Femur (tissue), 1 donor: Measurements from ENCODE around the gene GRIN1.
A peak's percentile ranks its signal among the peaks of the same experiment; 100 is the strongest.

Experiments
- DNase-seq: peaks from one replicate; pipeline ENCODE4 v3.0.0-alpha.2; 2017

GRIN1 gene

DNA sequence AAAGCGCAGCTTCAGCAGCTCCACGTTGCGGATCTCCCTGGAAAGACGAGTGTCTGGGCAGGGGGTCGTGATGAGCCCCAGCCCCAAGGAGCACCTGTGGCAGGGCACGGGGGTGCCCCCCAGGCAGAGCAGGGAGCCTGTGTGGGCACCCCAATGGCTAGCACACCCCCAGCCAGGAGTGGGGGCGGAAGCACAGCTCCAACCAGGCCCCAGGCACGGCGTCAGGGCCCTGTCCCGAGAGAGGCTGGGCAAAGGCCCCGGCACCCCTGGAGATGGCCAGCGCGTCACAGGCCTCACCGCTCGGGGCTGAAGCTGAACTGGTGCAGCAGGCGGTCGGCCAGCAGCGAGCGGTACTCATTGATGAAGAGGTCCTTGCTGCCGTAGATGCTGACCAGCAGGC lies 41.5 kb downstream of the GRIN1 start:
- no peak for DNase-seq

DNA sequence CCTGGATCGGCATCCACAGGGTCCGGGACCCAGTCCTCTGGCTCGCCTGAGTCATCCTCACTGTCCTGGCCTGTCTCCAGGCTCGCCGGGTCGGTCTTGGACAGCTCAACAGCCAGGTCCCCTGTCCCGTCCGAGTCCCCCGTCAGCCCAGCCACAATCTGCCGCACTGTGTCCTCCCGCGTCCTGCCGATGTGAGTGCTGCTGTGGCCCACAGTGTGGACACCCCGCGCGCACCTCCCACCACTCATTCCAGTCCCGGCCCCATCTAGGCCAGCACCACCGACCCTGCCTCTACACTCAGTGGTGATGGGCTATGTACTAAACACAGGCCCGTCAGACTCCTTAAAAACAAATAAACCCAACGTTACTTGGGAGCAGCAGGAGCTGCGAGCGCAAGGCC lies 42.7 kb downstream of the GRIN1 start:
- DNase-seq: no peak

DNA sequence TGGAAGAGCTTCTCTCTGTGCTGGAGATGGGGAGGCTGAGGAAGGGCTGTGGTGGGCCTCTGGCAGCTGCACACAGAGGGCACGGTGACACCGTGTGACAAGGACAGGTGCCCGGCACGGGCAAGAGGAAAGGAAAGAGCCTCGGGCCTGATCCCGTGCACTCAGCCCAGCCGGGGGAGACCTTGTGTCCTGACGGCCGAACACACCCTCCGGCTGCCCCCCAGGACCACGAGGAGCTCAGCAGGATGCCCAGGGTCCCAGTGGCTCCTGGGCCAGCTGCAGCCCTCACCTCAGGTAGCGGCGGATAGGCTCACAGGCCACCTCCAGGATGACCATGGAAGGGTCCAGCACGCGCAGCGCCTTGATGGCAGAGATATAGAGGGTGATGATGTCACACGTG lies 43.9 kb downstream of the GRIN1 start:
- DNase-seq: no peak

DNA sequence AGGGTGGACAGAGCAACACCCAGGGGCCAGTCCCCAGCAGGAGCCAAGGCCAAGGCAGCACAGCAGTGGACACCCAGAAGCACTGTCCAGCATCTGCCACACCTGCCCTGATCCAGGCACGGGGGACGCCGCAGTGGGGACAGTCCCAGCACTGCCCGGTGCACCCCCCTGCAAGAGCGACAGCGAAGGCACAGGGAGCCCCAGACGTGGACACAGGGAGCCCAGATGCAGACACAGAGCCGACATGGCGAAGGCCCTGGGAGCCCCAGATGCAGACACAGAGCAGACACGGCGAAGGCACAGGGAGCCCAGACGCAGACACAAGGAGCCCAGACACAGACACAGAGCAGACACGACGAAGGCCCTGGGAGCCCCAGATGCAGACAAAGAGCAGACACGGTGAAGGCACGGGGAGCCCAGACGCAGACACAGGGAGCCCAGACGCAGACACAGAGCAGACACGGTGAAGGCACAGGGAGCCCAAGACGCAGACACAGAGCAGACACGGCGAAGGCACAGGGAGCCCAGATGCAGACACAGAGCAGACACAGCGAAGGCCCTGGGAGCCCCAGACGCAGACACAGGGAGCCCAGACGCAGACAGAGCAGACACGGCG lies 45.1 kb downstream of the GRIN1 start:
- DNase-seq: no peak

DNA sequence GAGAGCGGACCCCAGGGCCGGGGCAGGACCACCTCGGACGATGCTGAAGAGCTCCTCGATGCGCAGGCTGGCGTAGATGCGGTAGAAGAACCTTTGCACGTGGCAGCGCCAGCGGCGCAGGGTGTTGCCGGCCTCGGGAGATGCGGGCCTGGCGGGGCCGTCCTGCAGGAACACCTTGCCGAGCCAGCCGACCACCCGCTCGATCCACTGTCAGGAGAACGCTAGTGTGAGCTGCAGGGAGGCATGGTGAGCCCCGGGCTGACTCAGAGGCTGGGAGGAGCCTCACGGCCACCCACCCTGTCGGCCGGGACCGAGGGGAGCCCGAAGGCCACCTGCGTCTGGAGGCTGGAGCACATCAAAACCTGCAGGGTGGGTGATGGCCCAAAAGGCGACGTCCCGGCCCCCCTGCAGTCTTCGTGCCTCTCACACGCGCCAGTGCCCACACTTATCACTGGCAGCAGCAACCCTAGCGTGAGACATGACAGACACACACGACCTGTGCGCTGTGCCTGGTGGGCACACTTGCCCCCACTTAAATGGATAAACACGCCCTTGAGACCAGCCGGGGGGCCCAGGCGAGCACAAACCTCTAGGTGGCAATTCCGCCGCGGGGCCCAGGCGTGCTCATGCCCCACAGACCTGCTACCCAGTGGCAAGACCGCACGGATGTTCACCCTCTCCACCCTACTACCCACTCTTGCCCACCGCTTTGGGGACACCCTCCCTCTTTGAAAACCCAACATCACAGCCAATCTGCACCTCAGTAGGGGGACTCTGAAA lies 46.1 kb downstream of the GRIN1 start:
- no peak for DNase-seq

DNA sequence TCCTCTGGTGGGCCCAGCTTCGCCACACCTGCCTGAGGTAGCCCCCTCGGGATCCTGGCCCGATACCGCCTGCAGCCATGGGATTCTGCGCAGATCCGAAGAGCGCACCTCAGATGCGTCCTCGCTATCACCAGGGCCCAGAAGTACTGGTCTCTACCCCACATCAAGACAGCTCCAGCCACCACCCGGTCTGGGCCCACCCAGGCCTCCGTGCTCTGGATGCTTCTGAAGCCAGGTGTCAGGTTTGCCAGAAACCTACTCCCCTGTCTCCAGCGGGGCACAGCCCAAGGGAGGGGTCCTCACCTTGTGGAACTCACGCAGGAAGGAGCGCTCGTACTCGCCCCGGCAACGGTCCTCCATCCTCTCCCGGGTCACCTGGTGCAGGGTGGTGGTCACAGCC lies 47.0 kb downstream of the GRIN1 start:
- DNase-seq: no peak

DNA sequence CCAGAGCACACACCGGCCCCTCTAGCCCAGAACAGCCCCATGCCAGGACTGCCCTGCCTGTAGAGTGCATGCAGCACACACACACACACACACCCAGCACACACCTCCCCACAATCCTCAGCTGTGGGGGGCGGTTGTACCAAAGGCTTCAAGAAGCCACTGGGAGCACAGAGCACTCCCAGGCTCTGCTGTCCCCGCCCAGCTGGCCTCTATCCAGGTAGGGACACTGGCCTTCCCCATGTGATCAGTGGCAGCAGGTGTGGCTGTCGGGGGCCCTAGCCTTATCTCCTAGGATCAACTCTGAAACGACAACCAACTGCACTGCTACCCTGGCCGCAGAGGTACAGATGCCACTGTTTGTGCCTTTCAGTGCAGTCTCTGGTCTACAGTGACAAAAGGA lies 47.4 kb downstream of the GRIN1 start:
- DNase-seq: no peak

DNA sequence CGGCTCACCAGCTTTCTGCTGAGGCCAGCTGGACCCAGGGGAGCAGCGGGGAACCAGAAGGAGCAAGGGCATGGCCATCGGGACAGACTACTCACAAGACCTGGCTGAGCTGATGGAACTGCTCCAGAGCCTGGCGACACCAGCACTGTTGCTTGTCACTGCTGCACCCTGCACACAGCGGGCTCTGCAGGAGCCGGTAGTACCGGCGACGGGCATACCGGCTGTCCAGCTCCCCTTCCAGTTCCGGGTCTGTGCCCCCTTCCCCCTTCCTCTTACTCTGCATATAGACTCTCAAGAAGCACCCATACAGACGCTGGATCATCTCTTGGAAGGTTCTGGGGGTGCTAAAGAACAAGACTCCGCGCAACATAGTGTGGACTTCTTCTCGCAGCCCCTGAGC lies 48.4 kb downstream of the GRIN1 start:
- no peak for DNase-seq

DNA sequence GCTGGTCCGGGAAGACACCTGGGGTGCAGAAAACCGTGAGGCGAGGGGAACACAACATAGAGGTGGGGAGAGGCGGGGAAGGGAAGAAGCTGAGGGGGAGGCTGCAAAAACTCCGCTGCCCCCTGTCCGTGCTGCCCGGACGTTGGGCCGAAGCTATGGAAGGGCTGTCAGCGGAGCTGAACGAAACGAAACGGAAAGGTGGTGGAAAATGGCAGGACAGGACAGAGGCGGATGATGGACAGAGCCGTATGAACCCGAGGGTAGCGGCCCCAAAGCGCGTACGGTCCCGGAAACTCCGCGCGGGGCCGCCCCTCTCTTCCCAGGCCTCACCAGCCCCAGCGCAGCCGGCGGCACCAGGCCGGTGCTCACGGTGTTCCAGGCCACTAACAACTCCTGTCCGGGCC lies 49.1 kb downstream of the GRIN1 start:
- no peak for DNase-seq

DNA sequence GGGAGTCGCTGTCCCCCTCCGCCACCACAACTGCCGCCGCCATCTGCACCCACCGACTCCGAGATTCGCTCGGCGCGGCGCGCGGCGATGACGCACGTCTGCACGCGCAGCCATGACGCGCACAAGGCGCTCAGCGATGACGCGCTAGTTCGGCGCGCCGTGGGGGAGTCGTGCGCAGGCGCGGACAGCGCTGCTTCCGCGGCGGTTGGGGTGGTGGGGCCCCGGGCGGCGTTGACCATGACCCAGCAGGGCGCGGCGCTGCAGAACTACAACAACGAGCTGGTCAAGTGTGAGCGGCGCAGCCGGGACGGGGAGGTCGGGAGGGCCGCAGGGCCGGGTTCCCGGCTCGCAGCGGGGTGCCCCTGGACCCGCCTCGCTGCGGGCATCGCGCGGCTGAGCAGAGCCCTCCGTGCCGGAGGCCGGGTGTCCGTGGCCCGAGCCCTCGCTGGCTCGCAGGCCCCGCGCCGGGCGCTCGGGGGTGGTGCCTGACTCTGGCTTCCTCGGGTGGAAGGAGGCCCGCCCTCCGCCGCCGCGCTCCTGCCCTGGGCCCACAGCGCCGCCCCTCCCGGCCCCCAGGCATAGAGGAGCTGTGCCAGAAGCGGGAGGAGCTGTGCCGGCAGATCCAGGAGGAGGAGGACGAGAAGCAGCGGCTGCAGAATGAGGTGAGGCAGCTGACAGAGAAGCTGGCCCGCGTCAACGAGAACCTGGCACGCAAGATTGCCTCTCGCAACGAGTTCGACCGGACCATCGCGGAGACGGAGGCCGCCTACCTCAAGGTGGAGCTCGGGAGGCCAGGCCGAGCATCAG lies 49.7 kb downstream of the GRIN1 start, which contains the start of the genes ANAPC2 and SSNA1:
TSS of gene ANAPC2 (minus strand) at position 71 of the 807 bp plus-strand sequence. CDS start at position 43, 28 bp downstream.
TSS of gene SSNA1 (plus strand) at position 187 of the 807 bp plus-strand sequence. CDS start at position 238, 51 bp downstream.
- peak; percentile 96 for DNase-seq

DNA sequence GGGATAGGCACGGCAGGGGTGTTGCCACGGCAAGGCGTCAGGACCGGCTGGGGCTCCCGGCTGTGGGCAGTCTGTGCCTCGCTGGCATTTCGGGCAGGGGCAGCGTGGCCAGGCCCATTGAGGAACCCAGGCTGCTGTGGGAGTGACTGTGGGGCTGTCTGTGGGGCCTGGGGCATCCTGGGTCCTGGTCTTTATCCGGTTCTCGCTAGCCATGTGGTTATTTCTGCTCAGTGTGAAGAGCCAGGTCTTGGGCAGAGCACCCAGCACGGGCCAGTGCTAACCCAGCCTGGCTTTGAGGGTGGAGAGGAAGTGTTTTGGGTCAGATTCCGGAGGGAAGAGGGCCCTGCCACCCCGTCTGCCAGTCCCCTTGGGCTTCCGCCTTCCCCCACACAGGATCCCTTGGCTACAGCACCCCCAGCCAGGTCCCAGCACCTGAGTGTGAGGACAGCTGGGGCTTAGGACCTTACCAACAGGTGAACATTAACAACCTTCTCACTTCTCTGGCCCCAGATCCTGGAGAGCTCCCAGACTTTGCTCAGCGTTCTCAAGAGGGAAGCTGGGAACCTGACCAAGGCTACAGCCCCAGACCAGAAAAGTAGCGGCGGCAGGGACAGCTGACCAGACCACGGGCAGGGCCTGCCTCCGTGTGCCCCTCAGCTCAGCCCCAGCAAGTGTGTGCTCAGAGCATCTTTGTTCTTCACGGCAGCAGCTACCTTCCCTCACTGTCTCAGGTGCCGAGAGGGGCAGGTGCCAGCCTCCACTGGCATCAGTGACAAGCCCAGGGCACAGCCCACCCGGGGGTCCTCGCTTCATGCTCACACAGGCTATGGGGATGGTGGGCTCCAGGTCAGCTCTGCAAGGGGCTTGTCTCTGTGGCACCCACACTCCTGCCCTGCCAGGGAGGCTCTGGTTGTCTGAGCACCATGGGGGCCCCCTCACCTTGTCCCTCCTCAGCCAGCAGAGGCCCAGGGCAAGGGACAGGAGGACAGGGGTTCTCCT lies 50.6 kb downstream of the GRIN1 start:
- DNase-seq: no peak

DNA sequence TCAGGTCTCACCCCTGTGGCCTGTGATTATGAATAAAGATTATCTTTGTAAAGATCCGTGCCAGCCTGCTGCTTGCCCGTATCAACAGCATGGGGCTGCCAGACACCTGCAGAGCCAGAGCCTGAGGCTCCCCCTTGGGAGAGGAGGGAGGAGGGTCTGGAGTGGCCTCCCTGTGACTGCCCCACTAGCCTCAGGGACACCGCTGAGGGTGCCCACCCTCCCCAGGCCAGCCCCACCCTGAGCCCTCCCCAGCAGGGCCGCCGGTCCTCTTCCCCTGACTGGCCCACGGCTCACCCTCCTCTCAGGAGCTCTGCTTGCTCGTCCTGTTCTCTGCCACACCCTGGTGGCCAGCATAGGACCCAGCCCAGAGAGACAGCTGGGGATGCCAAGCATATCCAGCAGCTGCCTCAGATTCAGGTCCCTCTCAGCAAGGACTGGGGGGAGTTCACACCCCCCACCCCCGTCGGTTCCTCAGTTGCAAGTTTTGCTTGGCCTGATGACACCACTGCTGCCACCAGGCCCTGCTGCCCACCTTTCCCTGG lies 51.4 kb downstream of the GRIN1 start:
- no peak for DNase-seq

DNA sequence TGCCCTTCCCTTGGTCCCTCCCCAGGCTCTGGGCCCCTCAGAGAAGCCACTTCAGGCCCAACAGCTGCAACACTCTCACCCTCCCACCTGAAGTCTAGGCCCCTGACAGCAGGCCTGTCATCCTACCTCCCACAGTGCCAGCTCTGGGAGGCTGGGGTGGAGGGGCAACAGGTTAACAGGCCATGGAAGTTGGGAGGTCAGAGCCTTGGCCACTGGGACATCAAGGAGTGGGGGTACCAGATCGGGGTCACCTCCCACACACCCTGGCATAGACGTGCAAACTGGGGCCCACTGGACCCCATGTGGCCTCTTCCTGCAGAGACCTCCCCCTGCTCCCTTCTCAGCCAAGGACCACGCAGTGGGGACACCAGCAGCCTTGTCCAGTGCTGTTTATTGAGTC lies 52.3 kb downstream of the GRIN1 start:
- DNase-seq: no peak

DNA sequence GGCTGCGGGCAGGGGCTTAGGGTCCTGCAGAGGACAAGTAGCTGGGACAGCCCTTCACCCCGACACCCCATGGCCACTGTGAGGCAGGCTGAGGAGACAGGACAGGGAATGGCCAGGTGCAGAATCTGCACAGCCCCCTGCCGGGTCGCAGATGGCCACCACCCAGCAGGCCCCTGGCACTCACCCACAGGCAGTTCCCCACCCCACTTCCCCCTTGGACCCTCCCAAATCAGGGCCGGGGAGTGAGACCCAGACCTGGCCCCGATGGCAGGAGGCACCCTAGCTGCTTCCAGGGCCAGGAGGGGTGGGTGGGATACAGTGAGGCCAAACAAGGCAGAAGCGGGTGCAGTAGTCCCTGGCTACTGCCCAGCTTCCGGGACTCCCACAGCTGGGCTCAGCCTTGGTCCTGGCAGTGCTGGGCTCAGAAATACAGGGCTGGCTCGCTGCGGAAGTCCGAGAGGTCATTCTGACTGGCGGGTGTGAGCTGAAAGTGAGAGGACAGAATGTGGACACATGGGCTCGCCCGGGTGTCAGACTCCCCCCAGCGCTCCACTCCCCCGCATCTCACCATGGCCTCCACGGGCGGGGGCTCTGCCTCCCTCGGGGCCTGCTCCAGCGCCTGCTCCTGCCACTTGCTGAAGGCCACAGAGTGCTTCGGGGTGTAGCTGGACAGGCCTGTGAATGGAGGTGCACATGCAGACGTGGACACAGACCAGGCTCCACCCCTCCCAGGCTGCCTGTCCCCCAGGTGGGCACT lies 52.9 kb downstream of the GRIN1 start:
- no peak for DNase-seq

DNA sequence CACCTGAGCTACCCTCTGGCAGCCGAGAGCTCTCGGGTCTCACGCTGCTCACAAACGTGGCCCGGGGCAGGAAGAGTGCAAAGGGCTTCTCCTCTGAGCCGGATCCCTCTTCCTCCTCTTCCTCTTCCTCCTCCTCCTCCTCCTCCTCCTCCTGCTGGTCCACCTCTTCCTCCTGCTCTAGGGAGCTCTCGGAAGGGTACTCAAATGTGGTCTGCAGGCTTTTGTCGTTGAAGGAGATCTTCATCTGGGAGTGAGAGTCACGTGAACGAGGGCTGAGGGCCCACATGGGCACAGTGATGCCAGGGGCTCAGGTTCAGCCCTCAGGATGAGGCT lies 53.5 kb downstream of the GRIN1 start:
- DNase-seq: no peak

DNA sequence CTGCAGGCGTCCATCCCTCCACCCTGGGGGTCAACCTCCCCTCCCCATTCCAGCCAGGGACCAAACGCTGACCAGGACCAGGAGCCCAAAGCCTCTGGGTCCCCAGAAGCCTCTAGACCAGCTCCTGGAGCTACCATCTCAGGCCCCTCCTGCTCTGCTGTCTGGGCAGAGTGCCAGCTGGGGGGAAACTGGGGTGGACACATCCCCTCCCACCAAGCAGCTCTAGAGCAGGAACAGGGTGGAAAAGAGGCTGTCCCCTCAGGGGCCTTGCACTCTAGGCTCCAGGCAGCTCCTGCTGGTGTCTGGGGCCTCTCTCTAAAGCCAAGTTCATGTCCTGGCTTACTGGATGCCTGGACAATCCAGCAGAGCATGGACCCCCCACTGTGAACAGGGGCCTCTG lies 53.9 kb downstream of the GRIN1 start:
- no peak for DNase-seq

DNA sequence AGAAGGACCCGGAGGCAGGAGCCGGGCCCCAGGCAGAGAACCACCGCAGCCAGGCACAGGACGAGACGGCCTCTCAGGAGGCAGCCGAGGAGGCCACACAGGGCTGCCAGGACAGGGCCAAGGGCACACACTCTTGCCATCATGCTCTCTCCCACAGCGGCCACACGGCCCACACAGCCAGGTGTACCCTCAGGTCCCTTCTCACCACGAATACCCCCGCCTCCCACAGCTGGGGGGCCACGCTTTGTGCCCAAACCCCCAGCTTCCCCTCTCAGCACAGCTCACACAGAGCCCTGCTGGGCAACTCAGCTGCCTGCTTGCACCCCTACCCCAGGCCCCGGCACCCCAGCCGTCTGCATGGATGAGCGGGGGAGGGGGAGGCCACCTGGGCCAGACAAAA lies 54.8 kb downstream of the GRIN1 start:
- no peak for DNase-seq

DNA sequence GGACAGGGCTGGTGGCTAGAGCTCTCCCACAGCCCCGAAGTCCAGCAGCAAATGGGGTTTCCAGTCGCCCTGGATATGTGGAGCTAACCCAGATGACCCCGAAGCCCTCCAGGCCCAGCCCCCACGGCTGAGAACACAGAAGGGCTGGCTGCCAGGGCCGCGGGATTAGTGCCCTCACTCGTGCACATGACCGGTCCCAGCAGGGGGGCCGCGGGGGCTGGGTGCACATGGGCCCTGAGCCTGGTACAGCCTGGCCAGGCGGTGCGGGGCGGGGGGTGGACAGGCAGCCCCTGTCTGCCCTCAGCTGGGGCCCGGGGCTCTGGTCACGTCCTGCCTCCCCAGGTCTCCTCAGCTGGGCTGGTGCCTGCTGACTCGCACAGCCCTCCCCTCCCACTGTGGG lies 55.4 kb downstream of the GRIN1 start:
- DNase-seq: no peak

DNA sequence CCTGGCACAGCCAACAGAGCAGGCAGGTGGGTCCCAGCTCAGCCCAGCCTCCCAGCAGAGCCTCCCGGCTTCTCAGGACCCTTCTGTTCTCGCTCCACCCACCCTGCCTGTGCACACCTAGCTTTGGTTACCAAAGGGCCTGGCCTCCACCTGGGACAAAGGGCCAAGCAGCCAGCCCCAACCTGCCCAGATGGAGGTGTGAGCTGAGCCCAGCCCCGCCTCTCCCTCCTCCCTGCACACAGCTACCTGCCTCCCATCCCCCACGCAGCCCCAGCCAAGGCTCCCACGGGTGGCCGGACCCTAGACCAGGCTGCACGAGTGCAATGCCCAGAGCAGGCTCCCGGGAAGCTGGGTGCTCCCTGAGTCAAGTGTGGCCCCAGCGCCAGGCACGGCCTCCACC lies 56.0 kb downstream of the GRIN1 start:
- DNase-seq: no peak

DNA sequence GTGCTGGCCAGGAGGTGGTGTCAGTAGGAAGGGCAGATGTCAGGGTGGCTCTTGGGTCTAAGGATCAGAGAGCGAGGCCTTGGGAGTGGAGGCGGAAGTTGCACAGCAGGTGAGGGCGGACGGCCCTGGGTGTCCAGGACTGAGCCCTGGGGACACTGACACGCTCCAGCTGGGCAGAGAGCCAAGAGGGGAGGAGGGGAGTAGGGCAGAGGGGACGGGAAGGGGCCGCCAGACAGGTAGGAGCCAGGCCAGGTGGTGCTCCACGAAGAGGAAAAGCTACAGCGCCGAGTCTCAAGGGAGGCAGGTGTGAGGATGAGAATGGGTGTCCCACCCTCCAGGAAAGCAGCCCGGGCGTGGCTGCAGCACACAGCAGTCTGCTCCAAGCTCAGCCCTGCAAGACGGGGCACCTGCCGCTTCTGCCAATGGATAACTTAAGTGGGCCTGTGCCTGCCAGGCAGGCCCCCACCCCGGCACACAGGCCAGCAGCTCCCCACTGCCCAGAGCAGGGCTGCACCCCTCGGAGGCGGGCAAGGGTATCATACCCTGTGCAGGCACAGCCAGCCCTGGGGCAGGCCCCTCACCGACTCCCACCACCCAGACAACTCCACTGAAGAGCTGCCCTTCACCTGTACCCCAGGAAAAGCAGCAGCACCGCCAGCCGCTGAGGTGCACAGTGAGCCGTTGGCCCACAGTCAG lies 56.7 kb downstream of the GRIN1 start:
- no peak for DNase-seq
